ENCODE measurements around the gene NCOA3. TPM values are rescaled to one million over a fixed set of nuclear protein-coding genes. Genes with fewer than 3 reads are reported as not detected.

Gene NCOA3
- total RNA-seq, 1 experiment from 2014 or later = 60.3 TPM

DNA sequence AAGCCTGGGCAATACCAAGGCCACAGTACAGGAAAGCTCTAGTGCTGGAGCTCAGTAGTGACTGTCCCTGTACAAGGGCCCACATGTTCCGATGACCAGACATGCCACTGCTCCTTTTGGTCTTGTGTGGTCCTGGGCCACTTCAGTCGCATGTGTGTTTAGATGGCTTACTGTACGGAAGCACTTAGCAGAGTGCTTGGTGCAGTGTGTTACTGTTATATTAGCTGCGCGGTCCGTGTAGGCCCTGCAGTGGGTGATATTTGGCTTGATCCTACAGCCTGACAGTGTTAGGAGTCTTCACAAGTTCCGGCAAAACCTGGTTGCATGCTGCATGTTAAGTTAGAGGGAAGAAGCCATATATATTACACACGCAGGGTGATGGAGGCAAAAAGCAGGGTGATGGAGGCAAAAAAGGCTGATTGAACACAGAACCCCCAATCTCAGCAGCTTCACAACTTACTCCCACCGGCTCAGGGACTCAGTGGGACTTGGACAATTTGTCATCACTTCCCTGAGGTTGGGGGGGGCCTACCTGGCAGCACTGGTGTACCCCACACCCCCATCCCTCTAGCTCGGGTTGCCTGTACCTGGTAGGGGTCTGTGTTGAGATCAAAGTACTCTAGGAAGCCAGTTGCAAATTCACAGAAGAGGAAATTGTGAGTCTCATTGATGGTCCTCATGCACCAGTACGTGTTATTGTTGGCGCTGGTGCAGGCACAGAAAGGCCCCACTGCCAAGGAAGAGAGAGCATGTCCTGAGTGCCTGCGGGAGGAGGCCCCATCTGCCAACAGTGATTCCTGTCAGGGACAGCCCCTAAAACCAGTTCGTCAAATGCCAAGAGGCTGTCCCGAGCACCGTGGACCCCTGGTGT is 161.0 kb downstream of the NCOA3 start:
- Mint-ChIP-seq H3K9me3 (ENCODE audit: low read depth, unreplicated experiment) (no peaks in the 10 kb centered on the region), H3K4me1 (ENCODE audit: low read depth, unreplicated experiment) (peaks cover 8% of the 10 kb centered on the region), H3K27ac (ENCODE audit: unreplicated experiment) (no peak overlapping the region), H3K36me3 (ENCODE audit: insufficient read depth, unreplicated experiment) (peaks cover 60% of the 10 kb centered on the region), H3K4me3 (ENCODE audit: low read depth, unreplicated experiment) (no peak overlapping the region), H3K27me3 (ENCODE audit: unreplicated experiment) (no peaks in the 10 kb centered on the region)
- CTCF ChIA-PET = interaction anchor here (1.5 kb wide), 1 partner anchor 49 kb away, joined by 4 read pairs; no protein-coding TSS in a partner anchor
- intact Hi-C loops (cut with micrococcal nuclease; ENCODE audit: unreplicated experiment) = loop anchor here (5.0 kb wide), 2 partner anchors 635 to 960 kb away; no protein-coding TSS in a partner anchor
- TF ChIP-seq, protein P1, sequence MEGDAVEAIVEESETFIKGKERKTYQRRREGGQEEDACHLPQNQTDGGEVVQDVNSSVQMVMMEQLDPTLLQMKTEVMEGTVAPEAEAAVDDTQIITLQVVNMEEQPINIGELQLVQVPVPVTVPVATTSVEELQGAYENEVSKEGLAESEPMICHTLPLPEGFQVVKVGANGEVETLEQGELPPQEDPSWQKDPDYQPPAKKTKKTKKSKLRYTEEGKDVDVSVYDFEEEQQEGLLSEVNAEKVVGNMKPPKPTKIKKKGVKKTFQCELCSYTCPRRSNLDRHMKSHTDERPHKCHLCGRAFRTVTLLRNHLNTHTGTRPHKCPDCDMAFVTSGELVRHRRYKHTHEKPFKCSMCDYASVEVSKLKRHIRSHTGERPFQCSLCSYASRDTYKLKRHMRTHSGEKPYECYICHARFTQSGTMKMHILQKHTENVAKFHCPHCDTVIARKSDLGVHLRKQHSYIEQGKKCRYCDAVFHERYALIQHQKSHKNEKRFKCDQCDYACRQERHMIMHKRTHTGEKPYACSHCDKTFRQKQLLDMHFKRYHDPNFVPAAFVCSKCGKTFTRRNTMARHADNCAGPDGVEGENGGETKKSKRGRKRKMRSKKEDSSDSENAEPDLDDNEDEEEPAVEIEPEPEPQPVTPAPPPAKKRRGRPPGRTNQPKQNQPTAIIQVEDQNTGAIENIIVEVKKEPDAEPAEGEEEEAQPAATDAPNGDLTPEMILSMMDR (IDR thresholded peaks at IDR 0.05; ENCODE audit: unreplicated experiment) = no peak
- DNase-seq = no peak
- no TSS peak for BruUV-seq (replicated peaks)

DNA sequence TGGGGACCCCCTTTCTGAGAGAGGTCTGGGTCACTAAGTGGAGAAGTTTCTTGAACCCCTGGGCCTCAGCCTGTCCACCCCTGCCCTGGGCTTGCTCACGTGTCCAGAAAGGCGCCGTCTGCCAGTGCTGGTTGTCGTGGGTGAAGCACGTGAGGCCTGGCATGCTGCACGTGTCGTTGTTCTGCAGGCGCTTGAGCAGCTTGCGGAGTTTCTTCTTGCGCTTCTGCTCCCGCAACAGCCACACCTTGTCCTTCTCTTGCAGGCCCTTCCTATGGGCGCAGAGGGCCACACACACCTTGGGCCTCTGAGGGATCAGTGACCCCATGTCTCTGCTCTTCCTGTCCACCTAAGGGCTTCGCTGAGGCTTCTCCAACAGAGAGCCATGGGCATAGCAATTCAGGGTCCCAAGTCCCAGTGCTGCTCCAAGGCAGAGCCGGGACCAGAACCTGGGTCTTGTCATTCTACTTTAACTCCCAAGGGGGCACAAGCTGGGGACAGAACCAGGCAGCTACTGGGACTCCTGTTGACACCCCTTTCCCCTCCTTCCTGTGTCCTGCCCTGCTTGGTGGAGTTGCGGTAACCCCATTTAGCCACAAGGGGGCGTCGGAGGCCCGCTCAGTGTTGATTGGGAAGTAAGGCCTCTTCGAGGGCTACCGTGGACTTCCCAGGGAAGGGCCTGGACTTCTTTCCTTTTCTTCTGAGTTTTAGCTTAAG is 161.8 kb downstream of the NCOA3 start:
- no TSS peak for BruUV-seq (replicated peaks)

DNA sequence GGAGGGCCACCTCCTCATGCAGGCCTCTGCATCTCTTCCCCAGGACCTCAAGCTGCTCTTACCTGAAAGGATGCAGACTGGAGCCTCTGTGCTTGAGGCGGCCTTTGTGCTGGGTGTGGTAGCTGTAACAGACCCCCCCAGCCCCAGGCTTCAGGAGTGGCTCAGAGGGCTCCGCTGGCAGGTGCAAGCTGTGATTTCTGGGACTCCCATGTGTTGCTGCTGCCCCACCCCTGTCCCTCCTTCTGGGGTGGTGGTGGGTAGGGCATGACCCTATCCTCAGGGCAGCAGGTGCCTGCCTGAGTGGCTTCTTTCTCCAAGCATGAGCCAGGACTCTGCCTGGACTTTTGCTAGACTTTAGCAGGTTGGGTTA is 162.4 kb downstream of the NCOA3 start:
- intact Hi-C loops (cut with micrococcal nuclease; ENCODE audit: unreplicated experiment) = loop anchor here (5.0 kb wide), 2 partner anchors 633 to 958 kb away; no protein-coding TSS in a partner anchor
- H3K36me3 Mint-ChIP-seq (ENCODE audit: insufficient read depth, unreplicated experiment) = peaks cover 56% of the 10 kb centered on the region
- TF ChIP-seq, protein P1 (IDR thresholded peaks at IDR 0.05; ENCODE audit: unreplicated experiment) = no peak
- CTCF ChIA-PET = interaction anchor here (0.6 to 1.5 kb wide), 6 partner anchors 11 to 956 kb away, joined by 3 to 11 read pairs (median 4); no protein-coding TSS in a partner anchor
- BruUV-seq (replicated peaks) = no TSS peak
- no peak for DNase-seq
- no peaks in the 10 kb centered on the region for H3K27me3 Mint-ChIP-seq (ENCODE audit: unreplicated experiment)
- H3K9me3 Mint-ChIP-seq (ENCODE audit: low read depth, unreplicated experiment) = no peaks in the 10 kb centered on the region
- no peak overlapping the region for H3K27ac Mint-ChIP-seq (ENCODE audit: unreplicated experiment)
- peaks cover 8% of the 10 kb centered on the region for H3K4me1 Mint-ChIP-seq (ENCODE audit: low read depth, unreplicated experiment)
- H3K4me3 Mint-ChIP-seq (ENCODE audit: low read depth, unreplicated experiment) = no peak overlapping the region

More for the DNA sequence above, 161.8 kb downstream of the NCOA3 start:
- Mint-ChIP-seq H3K4me3 (ENCODE audit: low read depth, unreplicated experiment) (no peak overlapping the region), H3K27me3 (ENCODE audit: unreplicated experiment) (no peaks in the 10 kb centered on the region), H3K4me1 (ENCODE audit: low read depth, unreplicated experiment) (peaks cover 8% of the 10 kb centered on the region), H3K9me3 (ENCODE audit: low read depth, unreplicated experiment) (no peaks in the 10 kb centered on the region), H3K36me3 (ENCODE audit: insufficient read depth, unreplicated experiment) (peaks cover 56% of the 10 kb centered on the region), H3K27ac (ENCODE audit: unreplicated experiment) (no peak overlapping the region)
- CTCF ChIA-PET = interaction anchor here (0.6 to 1.5 kb wide), 6 partner anchors 11 to 957 kb away, joined by 3 to 11 read pairs (median 4); no protein-coding TSS in a partner anchor
- intact Hi-C loops (cut with micrococcal nuclease; ENCODE audit: unreplicated experiment) = loop anchor here (5.0 kb wide), 2 partner anchors 634 to 959 kb away; no protein-coding TSS in a partner anchor
- TF ChIP-seq, protein P1 (IDR thresholded peaks at IDR 0.05; ENCODE audit: unreplicated experiment) = peak; percentile 99
- DNase-seq = peak; percentile 92

DNA sequence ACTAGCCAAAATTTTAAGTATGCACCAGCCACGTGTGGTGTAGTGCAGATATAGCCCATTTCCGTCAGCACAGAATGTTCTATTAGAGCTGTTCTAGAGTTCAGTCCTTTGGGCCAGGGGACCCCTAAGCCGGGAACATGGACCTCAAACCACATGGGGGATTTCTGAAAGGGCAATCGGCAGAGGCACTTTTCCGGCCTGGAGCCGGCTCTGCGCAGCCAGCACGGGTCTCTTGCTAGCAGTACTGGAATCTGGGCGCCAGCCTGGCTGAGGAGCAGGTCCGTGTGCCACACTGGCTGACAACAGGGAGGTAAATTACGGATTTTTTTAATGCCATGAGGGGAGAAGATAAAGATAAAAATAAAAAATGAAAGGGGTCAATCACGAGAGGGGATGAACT is 163.1 kb downstream of the NCOA3 start:
- Mint-ChIP-seq H3K27me3 (ENCODE audit: unreplicated experiment) (no peaks in the 10 kb centered on the region), H3K4me1 (ENCODE audit: low read depth, unreplicated experiment) (peaks cover 8% of the 10 kb centered on the region), H3K27ac (ENCODE audit: unreplicated experiment) (no peak overlapping the region), H3K36me3 (ENCODE audit: insufficient read depth, unreplicated experiment) (peaks cover 51% of the 10 kb centered on the region), H3K4me3 (ENCODE audit: low read depth, unreplicated experiment) (no peak overlapping the region), H3K9me3 (ENCODE audit: low read depth, unreplicated experiment) (no peaks in the 10 kb centered on the region)
- CTCF ChIA-PET = interaction anchor here (0.9 kb wide), 1 partner anchor 230 kb away, joined by 3 read pairs; no protein-coding TSS in a partner anchor
- TF ChIP-seq, protein P1 (IDR thresholded peaks at IDR 0.05; ENCODE audit: unreplicated experiment) = no peak
- intact Hi-C loops (cut with micrococcal nuclease; ENCODE audit: unreplicated experiment) = loop anchor here (5.0 kb wide), 2 partner anchors 633 to 958 kb away; no protein-coding TSS in a partner anchor
- no TSS peak for BruUV-seq (replicated peaks)
- DNase-seq = no peak
